SW 1271 (cell line): ENCODE measurements around the gene SETD1A.

Experiments used
- DNase-seq, 2 experiments: peaks; one replicate each; lab custom pipeline; 2025; lab: John Stamatoyannopoulos, UW

The SETD1A gene

GRCh38 chr16:30982548-30983288 lies 25.2 kb downstream of the SETD1A start:
- DNase-seq, result no peak

- no peak for DNase-seq
Observed at GRCh38 chr16:30983289-30983889, 25.8 kb downstream of the SETD1A start.

- no peak for DNase-seq
Observed at GRCh38 chr16:30983898-30984610, 26.5 kb downstream of the SETD1A start.

- peak; percentile 49 to 77 for DNase-seq
Observed at GRCh38 chr16:30984669-30985400, 27.3 kb downstream of the SETD1A start, which contains the start of gene HSD3B7. Gene HSD3B7 (plus strand): TSS chr16:30985207. CDS start chr16:30985659, 452 bp downstream.

GRCh38 chr16:30985401-30986128 lies 28.0 kb downstream of the SETD1A start:
- DNase-seq, result no peak

GRCh38 chr16:30986129-30986991 lies 28.8 kb downstream of the SETD1A start:
- no peak for DNase-seq

- no peak for DNase-seq
Observed at GRCh38 chr16:30987581-30988190, 30.1 kb downstream of the SETD1A start.

- no peak for DNase-seq
Observed at GRCh38 chr16:30989469-30990047, 32.0 kb downstream of the SETD1A start.

GRCh38 chr16:30990105-30990504 lies 32.6 kb downstream of the SETD1A start:
- no peak for DNase-seq

- no peak for DNase-seq
Observed at GRCh38 chr16:30991052-30991451, 33.5 kb downstream of the SETD1A start.

GRCh38 chr16:30992276-30992780 lies 34.8 kb downstream of the SETD1A start:
- no peak for DNase-seq

GRCh38 chr16:30992931-30993816 lies 35.6 kb downstream of the SETD1A start:
- DNase-seq, result no peak

GRCh38 chr16:30995927-30996323 lies 38.4 kb downstream of the SETD1A start:
- no peak for DNase-seq

GRCh38 chr16:30996324-30996984 lies 38.9 kb downstream of the SETD1A start:
- DNase-seq, result peak in 1 of 2 experiments; percentile 31

- DNase-seq, result peak in 1 of 2 experiments; percentile 77
Observed at GRCh38 chr16:30996985-30997724, 39.6 kb downstream of the SETD1A start.

GRCh38 chr16:30997725-30998711 lies 40.5 kb downstream of the SETD1A start:
- DNase-seq, result peak; percentile 32 to 74
